GM10266 (cell line): Measurements from ENCODE around the gene AFF1.
A peak's percentile ranks its signal among the peaks of the same experiment; 100 is the strongest.

Source experiments
- DNase-seq: peaks from one replicate; pipeline ENCODE4 v3.0.0; 2012; ENCODE audit errors: extremely low spot score
- TF ChIP-seq, protein P1 (sequence below): IDR thresholded peaks from 2 replicates; pipeline ENCODE4 v1.5.1; 2012; ENCODE audit warnings: mild to moderate bottlenecking, low read depth; ENCODE audit not compliant: control insufficient read depth, insufficient read depth; ENCODE audit errors: missing control alignments

Gene AFF1

DNA sequence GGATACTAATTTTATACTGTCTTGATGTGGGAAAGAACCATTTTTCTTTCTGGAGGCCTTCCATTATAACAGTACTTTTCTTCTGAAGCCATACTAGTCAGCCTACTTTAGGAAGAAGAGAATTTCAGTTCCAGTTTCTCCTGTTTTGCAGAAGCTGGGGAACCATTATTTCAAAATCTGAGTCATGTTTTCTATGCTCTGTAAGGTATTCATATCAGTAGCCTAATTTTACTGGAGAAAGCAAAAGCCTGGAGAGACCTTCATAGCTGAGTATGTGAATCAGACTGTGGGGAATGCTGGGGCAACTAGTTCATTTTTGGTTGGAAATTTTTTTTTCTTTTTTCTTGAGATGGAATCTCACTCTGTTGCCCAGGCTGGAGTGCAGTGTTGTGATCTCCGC, 22.4 kb downstream of the AFF1 start:
- DNase-seq = peak; percentile 29
- TF ChIP-seq, protein P1, sequence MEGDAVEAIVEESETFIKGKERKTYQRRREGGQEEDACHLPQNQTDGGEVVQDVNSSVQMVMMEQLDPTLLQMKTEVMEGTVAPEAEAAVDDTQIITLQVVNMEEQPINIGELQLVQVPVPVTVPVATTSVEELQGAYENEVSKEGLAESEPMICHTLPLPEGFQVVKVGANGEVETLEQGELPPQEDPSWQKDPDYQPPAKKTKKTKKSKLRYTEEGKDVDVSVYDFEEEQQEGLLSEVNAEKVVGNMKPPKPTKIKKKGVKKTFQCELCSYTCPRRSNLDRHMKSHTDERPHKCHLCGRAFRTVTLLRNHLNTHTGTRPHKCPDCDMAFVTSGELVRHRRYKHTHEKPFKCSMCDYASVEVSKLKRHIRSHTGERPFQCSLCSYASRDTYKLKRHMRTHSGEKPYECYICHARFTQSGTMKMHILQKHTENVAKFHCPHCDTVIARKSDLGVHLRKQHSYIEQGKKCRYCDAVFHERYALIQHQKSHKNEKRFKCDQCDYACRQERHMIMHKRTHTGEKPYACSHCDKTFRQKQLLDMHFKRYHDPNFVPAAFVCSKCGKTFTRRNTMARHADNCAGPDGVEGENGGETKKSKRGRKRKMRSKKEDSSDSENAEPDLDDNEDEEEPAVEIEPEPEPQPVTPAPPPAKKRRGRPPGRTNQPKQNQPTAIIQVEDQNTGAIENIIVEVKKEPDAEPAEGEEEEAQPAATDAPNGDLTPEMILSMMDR = no peak

DNA sequence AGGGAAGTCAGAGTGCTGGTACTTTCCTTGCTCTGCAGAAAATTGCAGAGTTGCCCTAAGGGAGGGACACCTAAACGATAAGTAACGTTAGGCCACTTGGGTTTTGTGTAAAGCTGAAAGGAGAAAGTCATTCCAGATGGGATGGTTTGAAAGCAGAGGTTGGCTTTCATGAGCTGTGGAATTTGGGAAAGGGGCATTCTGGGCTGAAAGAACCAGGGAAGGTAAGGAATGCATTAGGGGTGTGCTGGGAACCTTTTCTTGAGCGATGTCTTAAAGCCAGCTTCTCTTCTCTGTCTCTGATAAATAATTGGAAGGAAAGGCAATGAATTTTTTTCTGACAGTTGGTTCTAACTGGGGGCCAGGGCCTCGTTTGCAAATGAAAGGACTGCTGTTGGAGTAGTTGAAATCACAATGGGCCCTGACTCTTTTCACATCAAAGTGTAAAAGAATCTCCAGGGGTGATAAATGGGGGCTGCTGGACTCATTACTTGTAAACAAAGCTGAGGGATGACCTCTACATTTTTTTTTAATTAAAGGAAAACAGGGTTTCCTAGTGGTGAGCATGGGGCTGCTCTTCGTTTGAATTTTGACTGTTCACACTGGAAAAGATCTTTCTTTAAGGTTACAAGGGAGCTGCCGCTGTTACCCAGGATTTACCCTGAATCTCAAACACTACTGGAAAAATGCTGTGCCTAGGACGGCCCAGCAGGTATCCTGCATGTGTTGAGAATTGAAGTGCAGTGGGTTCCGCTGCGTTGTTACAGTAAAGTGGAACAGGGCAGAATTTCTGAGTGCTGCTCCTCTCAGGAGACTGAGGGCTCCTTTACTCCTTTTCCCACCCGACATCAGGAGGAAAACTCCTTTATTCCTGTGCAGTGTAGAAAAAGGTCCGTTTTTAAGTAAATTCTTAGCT, 25.0 kb downstream of the AFF1 start:
- TF ChIP-seq, protein P1 = no peak

DNA sequence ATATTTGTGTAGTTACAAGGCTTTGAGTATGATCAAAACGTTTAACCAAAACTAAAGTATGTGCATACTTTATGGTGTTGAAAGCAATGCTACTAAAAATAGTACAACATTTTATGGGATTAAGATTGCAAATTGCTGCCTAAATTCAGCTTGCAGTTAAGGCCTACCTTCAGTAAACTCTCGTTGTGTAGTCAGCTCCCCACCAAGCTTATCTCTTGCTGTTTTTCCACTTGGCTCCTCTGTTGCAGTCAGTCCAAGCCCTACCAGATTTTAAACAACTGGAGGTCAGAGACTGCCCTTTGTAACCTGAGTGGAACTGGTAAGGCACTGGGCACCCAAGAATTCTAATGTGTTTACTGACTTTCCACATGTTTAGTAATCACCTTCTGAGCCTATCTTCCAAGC, 25.7 kb downstream of the AFF1 start:
- TF ChIP-seq, protein P1 = no peak
- no peak for DNase-seq

More for the DNA sequence above, 25.0 kb downstream of the AFF1 start:
- DNase-seq = no peak

DNA sequence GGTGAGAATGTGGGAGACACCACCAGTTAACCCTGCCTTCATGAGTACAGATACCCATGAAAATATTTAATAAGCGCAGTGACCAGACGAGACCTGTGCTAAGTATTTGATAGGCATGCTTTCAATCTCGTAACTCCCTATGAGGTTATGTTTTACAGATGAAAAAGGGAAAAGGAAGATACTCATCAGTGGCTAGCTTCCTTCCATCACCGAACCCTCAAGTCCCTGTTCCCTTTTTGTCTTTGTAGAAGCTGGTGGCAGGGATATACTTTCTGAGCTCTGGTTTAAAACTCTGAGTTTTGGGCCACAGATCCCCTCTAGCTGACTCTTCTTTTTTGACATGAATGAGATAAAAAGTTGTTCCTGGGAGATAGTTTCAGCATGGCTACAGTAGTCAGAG, 26.3 kb downstream of the AFF1 start:
- DNase-seq = no peak
- TF ChIP-seq, protein P1 = no peak

DNA sequence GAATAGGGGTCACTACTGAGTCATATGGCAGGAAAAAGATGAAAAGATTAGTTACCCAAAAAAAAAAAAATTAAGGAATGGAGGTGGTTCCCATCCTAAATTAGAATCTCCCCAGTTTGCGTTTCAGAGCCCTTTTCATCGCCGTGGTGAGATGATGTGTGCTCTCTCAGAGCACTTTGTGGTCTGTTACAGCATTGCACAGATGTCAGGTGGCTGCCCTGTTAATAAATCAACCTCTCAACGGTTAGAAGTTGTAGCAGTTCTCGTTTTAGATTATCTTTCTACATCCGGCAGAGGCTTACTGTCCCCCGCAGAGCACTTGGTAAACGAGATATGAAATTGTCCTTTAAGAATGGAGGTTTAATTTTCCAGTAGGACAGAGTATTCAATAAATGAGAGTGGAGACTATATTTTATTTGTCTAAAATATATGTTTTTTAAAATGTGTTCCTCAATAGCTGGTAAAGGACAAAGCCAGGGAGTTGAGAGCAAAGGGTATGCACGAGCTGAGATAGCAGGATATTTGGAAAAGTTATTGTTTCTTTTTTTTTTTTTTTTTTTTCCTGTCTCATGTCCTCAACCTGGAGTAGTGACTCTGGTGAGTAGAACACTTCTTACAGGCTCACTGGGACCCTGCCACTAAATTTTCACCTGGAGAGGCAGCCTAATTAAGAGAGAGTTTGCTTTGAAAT, 26.9 kb downstream of the AFF1 start:
- peak; percentile 67 for DNase-seq
- TF ChIP-seq, protein P1 = peak; percentile 3

DNA sequence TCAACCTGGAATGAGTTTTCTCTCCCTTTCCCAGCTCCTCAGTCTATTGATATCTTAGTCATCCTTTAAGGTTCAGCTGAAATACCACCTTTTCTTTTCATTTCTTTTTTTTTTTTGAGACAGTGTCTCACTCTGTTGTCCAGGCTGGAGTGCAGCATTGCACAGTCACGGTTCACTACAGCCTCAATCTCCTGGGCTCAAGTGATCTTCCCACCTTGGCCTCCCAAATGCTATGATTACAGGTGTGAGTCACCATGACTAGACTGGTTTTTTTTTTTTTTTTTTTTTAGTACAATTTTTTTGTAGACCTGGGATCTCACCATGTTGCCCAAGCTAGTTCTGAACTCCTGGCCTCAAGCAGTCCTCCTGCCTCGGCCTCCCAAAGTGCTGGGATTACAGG, 28.9 kb downstream of the AFF1 start:
- no peak for DNase-seq
- TF ChIP-seq, protein P1 = no peak
